ENCODE results near the gene KCTD11. TPM values are rescaled to one million over a fixed set of nuclear protein-coding genes. Genes with fewer than 3 reads are reported as not detected.

Gene KCTD11
- total and polyA plus RNA-seq, 2 of the 13 experiments (the other 11 are each of a cell fraction or from before 2014, with no cell fraction given), result 1.6 to 2.6 TPM

DNA sequence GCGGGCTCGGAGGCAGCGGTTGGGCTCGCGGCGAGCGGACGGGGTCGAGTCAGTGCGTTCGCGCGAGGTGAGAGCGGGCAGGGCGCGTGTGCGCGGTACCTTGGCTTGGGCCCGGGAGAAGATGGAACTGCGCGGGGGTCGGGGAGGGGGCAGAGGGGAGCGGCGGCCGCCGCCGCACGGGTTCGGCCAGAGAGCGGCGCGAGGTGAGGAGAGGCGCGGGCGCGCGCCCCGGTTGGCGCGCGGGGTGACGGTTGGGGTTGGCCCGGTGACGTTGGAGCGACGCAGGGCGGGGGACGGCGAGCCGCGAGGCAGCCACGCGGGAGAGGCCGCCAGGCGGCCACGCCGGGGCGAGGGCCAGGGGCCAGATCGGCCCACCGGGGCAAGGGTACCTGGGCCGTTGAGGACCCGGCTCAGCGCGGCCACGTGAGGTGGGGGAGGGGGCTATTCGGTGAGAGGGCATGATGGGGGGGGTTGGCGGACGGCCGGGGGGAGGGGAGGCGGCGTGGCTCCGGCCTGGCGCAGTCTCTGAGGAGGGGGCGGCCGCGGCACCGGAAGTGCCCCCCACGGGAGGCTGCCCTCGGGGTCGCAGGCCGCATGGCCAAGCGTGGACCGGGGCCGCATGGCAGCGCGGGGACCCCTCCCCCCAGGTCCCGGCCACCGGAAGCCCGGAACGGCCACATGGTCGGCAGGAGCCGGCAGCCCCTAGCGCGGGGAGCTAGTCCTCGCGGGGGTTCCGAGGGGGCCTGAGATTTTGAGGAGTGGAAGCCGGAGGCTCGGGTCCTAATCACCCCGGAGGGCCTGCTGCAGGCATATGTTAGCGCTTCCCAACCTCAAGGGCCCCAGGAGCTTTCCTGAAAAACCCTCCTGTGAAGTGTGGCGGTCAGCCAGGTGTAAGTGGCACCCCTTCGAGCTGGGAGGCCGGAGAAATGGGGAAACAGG lies 44.0 kb upstream of the KCTD11 start (continued):
- TF ChIP-seq, protein P1, sequence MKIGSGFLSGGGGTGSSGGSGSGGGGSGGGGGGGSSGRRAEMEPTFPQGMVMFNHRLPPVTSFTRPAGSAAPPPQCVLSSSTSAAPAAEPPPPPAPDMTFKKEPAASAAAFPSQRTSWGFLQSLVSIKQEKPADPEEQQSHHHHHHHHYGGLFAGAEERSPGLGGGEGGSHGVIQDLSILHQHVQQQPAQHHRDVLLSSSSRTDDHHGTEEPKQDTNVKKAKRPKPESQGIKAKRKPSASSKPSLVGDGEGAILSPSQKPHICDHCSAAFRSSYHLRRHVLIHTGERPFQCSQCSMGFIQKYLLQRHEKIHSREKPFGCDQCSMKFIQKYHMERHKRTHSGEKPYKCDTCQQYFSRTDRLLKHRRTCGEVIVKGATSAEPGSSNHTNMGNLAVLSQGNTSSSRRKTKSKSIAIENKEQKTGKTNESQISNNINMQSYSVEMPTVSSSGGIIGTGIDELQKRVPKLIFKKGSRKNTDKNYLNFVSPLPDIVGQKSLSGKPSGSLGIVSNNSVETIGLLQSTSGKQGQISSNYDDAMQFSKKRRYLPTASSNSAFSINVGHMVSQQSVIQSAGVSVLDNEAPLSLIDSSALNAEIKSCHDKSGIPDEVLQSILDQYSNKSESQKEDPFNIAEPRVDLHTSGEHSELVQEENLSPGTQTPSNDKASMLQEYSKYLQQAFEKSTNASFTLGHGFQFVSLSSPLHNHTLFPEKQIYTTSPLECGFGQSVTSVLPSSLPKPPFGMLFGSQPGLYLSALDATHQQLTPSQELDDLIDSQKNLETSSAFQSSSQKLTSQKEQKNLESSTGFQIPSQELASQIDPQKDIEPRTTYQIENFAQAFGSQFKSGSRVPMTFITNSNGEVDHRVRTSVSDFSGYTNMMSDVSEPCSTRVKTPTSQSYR (CRISPR knock-in tag; IDR thresholded peaks at IDR 0.05; ENCODE audit: borderline replicate concordance), result peak; percentile 92
- TF ChIP-seq ZNF350 (CRISPR knock-in tag; IDR thresholded peaks at IDR 0.05; ENCODE audit: borderline replicate concordance, low read depth) (0 out of 2 replicates have a peak, but pooled peaks have one; percentile 6), PAX8 (CRISPR knock-in tag; IDR thresholded peaks at IDR 0.05; ENCODE audit: borderline replicate concordance) (peak; percentile 50; the same call in 1 of the 2 replicates), HNF4G (IDR thresholded peaks at IDR 0.05; ENCODE audit: borderline replicate concordance, low read depth, low read length) (no peak), HNF4G (CRISPR knock-in tag; IDR thresholded peaks at IDR 0.05; ENCODE audit: borderline replicate concordance, low read depth) (no peak), NR1H2 (CRISPR knock-in tag; IDR thresholded peaks at IDR 0.05; ENCODE audit: borderline replicate concordance, low read depth) (peak; percentile 41; the same call in 1 of the 2 replicates), AHR (CRISPR knock-in tag; IDR thresholded peaks at IDR 0.05) (0 out of 2 replicates have a peak, but pooled peaks have one; percentile 20), ZNF879 (CRISPR knock-in tag; IDR thresholded peaks at IDR 0.05) (no peak), ZNF124 (CRISPR knock-in tag; IDR thresholded peaks at IDR 0.05) (no peak), GZF1 (CRISPR knock-in tag; IDR thresholded peaks at IDR 0.05) (no peak), MXD1 (CRISPR knock-in tag; IDR thresholded peaks at IDR 0.05) (peak; percentile 77), NFAT5 (CRISPR knock-in tag; IDR thresholded peaks at IDR 0.05) (0 out of 2 replicates have a peak, but pooled peaks have one; percentile 38), SYNCRIP (IDR thresholded peaks at IDR 0.05; ENCODE audit: insufficient read depth, low read depth, low read length) (no peak), ZSCAN25 (CRISPR knock-in tag; IDR thresholded peaks at IDR 0.05) (peak; percentile 8; the same call in 1 of the 2 replicates), ATAD3A (CRISPR knock-in tag; IDR thresholded peaks at IDR 0.05) (no peak), DR1 (CRISPR knock-in tag; IDR thresholded peaks at IDR 0.05) (no peak)
- TF ChIP-seq, protein P2, sequence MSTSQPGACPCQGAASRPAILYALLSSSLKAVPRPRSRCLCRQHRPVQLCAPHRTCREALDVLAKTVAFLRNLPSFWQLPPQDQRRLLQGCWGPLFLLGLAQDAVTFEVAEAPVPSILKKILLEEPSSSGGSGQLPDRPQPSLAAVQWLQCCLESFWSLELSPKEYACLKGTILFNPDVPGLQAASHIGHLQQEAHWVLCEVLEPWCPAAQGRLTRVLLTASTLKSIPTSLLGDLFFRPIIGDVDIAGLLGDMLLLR (CRISPR knock-in tag; IDR thresholded peaks at IDR 0.05), result 0 out of 2 replicates have a peak, but pooled peaks have one; percentile 56
- TF ChIP-seq, protein P3, sequence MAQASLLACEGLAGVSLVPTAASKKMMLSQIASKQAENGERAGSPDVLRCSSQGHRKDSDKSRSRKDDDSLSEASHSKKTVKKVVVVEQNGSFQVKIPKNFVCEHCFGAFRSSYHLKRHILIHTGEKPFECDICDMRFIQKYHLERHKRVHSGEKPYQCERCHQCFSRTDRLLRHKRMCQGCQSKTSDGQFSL (CRISPR knock-in tag; IDR thresholded peaks at IDR 0.05), result 0 out of 2 replicates have a peak, but pooled peaks have one; percentile 52
